HG03439 (cell line): ENCODE measurements around the gene CCDC102A.

Experiments used
- ATAC-seq: cut with Tn5 transposase; IDR thresholded peaks from one replicate; pipeline ENCODE4 v1.9.1; 2021; ENCODE audit warnings: mild to moderate bottlenecking, moderate library complexity; ENCODE audit not compliant: unreplicated experiment

Gene CCDC102A

GRCh38 chr16:57525761-57526160 is 10.6 kb downstream of the CCDC102A start:
- ATAC-seq: no peak

GRCh38 chr16:57522960-57523359 is 13.4 kb downstream of the CCDC102A start:
- no peak for ATAC-seq

DNA sequence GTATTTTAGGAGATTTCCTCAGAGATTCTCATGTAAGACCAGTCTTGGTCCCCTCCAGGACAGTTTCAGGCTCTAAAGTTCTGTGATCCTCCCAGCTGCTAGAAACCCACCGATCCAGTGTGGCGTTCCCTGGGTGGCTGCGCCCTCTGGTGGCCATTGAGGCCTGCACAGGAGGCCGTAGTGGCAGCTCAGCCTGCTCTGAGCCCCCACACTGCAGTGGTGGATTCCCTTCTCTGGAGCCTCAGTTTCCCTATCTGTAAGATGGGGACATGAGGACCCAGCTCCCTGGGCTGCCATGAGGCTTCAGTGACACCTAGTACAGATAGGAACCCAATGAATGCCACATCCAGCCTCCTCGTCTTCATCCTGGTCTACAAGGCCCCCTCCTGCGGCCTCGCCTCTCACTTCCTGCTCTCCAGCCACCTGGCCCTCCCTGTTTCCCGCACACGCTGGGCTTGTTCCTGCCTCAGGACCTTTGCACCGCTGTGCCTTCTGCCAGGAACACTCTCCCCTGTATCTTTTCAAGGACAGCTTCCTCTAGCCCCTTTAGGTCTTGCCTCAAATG is 16.5 kb downstream of the CCDC102A start:
- no peak for ATAC-seq

DNA sequence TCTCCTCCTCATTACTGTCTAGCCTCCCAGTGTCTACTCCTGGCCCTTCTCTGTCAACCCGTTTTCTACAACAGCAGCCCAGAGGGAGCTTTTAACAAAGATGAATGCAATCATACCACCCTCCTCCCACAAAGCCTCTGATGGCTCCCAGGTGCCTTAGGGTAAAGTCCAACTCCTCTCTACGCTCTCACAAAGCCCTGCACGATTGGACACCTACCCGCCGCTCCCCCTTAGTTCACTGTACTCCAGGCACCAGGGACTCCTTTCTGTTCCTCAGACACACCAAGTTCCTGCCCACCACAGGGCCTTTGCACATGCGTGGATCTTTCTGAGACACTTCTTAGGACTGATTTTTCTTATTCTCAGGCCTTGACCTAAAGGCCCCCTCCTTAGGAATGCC is 17.4 kb downstream of the CCDC102A start:
- no peak for ATAC-seq

DNA sequence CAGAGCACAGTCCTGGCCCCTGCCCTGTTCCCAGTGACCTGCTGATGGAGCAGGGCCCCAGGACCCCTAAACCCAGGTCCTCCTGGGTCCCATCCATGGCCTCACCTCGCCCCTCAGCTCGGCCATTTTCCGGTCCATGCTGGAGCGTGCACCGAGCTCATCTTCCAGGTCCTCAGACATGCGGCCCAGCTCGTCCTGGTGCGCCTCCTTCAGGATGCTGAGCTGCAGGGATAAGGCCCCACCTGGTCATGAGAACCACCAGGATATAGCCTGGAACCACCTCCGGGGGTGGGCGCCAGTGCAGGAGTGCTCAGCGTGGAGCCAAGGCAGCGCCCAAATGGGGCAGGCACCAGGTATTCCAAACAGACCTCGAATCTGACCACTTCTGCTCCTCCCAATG is 17.9 kb downstream of the CCDC102A start:
- no peak for ATAC-seq

GRCh38 chr16:57517397-57518367 is 18.7 kb downstream of the CCDC102A start:
- no peak for ATAC-seq

GRCh38 chr16:57516773-57517172 is 19.6 kb downstream of the CCDC102A start:
- ATAC-seq: no peak

GRCh38 chr16:57516176-57516725 is 20.1 kb downstream of the CCDC102A start:
- ATAC-seq: no peak

DNA sequence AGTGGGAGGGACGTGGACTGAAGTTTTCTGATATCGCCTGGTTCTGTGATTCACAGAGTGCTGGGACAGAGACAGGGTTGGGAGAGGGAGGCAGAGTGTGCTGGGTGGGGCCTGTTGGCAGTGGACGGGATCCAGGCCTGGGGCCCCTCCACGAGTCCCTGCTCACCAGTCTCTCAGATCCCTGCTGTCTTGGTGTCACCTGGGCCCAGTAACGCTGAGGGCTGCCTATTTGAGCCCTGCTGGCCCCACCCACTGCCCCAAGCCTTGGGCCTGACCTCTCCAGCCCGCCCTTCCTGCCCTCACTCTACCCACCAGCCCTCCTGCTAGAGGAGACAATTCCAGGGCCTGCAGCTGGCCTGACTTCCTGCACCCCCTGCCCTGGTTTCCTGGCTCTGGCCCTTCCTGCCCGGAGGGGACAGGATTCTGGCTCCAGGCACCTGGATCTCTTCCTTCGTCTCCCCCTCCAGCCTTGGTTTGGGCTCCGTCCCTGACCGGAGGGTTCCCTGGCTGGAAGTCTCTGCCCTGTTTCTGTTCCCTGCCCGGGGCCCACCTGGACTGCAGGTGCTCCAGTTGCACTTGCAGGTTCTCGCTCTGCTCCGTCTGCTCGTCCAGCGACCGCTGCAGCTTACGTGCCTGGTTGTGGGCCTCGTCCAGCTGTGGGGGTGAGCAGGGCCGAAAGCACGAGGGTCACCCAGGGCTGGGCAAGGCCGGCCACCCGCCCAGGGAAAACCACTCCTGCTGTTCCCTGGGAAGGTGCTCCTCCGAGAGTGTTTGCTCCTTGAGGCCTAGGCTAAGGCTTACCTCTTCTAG is 21.4 kb downstream of the CCDC102A start:
- no peak for ATAC-seq

- no peak for ATAC-seq
Observed at GRCh38 chr16:57514371-57514770, 22.0 kb downstream of the CCDC102A start.

GRCh38 chr16:57513371-57514102 is 22.8 kb downstream of the CCDC102A start:
- no peak for ATAC-seq

- no peak for ATAC-seq
Observed at GRCh38 chr16:57512296-57513001, 23.9 kb downstream of the CCDC102A start.

GRCh38 chr16:57510016-57510871 is 26.1 kb downstream of the CCDC102A start:
- no peak for ATAC-seq

- ATAC-seq: no peak
Observed at GRCh38 chr16:57509231-57509923, 27.0 kb downstream of the CCDC102A start.

- ATAC-seq: no peak
Observed at GRCh38 chr16:57508035-57508425, 28.3 kb downstream of the CCDC102A start.

- no peak for ATAC-seq
Observed at GRCh38 chr16:57507136-57508034, 29.0 kb downstream of the CCDC102A start.

- ATAC-seq: no peak
Observed at GRCh38 chr16:57505169-57505568, 31.2 kb downstream of the CCDC102A start.
